ENCODE measurements around the gene CBLN3. TPM values are rescaled to one million over a fixed set of nuclear protein-coding genes. Genes with fewer than 3 reads are reported as not detected.

Gene CBLN3
- total and polyA plus RNA-seq, 9 of the 15 experiments (the other 6 are each of a cell fraction or from before 2014, with no cell fraction given) = 0.05 to 0.59 (median 0.26) TPM; not detected in 1

DNA sequence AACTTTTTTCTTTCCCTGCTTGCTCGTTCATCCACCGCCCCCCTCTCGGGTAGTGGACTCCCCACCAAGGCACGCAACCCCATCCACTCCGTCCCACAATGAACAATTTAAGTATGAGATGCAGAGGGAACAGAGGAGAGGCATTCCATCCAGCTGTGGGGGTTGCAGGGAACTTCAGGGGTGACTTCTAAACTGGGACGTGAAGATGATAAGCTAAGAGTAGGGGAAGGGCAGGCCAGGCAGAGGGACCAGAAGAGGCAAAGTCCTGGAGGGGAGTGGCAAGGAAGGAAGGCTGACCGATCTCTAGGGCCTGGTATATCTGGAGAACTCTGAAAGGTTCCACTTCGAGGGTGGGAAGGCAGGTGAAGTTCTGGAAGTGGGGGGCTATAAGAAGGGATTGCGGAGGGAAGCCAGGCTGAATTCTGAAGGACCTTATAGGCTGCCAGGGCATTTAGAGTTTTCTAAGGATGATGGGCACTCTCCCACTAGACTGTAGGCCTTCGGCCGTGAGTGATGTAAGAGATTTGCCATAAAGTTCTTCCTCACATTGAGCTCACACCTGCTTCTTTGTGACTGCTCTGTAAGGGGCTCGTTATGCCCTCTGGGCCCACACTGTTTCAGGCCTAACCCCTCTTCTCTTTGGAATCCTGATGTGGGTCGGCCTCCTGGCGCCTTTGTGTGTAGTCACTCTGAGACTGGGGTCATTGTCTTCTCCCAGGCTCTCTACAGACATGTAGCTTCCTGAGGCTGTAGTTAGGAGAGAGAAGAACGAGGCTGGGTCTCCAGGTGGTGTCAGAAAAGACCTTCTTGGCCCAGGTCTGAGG, 49.3 kb downstream of the CBLN3 start (continued):
- TF ChIP-seq SIN3A (IDR thresholded peaks at IDR 0.05; ENCODE audit: borderline replicate concordance in 2 of 2, control insufficient read depth in 1 of 2, low read depth in 2 of 2, low read length in 2 of 2) (no peak), CCAR2 (IDR thresholded peaks at IDR 0.05; ENCODE audit: low read depth, low read length) (no peak), TEAD1 (CRISPR knock-in tag; IDR thresholded peaks at IDR 0.05) (no peak), NCOA1 (IDR thresholded peaks at IDR 0.05; ENCODE audit: low read depth) (no peak), BACH1 (tag; IDR thresholded peaks at IDR 0.05) (no peak)
- TF ChIP-seq, protein P1, sequence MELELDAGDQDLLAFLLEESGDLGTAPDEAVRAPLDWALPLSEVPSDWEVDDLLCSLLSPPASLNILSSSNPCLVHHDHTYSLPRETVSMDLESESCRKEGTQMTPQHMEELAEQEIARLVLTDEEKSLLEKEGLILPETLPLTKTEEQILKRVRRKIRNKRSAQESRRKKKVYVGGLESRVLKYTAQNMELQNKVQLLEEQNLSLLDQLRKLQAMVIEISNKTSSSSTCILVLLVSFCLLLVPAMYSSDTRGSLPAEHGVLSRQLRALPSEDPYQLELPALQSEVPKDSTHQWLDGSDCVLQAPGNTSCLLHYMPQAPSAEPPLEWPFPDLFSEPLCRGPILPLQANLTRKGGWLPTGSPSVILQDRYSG (tag; conservative IDR thresholded peaks at IDR 0.05; ENCODE audit: low read depth) = no peak
- TF ChIP-seq, protein P2, sequence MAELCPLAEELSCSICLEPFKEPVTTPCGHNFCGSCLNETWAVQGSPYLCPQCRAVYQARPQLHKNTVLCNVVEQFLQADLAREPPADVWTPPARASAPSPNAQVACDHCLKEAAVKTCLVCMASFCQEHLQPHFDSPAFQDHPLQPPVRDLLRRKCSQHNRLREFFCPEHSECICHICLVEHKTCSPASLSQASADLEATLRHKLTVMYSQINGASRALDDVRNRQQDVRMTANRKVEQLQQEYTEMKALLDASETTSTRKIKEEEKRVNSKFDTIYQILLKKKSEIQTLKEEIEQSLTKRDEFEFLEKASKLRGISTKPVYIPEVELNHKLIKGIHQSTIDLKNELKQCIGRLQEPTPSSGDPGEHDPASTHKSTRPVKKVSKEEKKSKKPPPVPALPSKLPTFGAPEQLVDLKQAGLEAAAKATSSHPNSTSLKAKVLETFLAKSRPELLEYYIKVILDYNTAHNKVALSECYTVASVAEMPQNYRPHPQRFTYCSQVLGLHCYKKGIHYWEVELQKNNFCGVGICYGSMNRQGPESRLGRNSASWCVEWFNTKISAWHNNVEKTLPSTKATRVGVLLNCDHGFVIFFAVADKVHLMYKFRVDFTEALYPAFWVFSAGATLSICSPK (IDR thresholded peaks at IDR 0.05; ENCODE audit: borderline replicate concordance) = no peak
